ENCODE data around the gene SLC25A23.
"Not testable (repeated sequence)": the region's sequence is repeated elsewhere in the genome, so short reads cannot be mapped to it uniquely, and the experiment has no call there.

The SLC25A23 gene

DNA sequence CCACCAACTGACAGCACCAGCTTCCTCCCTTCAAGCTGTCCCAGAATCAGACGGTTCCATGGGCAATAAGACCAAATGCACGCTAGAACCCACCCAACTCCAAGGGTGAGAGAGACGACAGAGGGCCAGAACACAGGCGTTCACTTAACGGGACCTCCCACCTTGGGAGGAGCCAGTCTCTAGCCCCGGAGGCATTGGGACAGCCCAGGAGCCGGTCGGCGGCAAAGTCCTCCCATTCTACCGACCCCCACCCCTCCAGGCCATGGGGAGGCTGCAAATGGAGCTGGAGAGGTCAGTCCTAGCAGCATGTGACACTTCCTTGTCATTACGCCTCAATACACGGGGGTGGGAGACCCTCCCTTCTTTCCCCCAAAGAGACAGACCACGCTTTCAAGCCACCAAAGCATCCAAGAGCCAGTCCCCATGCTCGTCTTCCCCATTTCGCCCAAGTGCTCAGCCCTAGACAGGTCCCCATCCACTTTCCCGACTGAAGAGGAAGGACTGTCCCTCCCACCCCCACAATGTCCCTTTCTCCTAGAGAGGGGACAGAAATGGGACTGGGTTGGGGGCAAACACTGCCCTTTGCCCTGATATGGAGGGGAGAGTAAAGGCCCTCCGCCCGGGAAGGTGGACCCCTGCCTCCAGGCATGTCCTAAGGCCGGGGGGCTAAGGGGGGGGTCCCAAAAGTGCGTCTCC is 35.9 kb downstream of the SLC25A23 start:
- DNase-seq, result no peak

DNA sequence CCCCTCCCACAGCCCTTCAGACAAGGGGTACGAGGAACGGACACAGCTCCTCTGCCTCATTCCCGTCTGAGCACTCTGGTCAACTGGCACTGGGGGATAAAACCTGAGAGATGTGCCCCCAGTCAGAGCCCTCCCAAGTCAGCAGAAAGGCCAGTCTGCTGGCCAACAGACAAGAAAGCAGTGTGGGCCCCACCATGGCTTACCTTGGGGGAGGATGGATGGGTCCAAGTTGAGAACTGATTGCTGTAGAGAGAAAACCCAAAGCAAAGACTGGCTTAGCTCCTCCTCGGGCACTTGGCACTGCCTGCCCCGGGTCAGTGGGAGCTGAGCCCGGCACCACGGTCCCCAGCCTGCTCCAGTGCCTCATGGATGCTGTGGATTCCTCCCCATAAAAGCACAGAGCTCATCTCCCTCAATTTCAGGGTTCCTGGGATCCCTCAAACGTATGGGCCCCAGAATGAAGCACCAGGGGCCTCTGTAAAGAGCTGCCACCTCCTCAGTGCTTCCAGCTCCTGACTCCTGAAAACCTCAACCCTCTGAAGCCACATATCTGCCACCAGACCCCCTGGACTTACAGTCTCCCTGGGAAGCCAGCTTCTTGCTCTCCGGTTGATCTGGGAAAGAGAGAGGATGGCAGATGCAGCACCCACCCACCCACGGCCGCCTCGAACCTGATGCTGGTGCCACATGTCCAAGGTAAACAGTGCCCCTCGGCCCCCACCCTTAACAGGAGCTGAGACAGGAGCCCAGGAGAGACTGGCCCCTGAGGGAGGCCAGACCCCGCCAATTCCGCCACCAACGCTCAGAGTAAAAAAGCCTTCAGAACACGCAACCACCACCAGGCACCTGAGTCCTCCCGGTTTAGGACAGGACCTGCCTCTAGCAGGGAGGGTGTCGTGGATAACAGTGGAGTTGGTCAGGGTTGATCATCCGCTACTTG is 38.2 kb downstream of the SLC25A23 start:
- no peak for DNase-seq

DNA sequence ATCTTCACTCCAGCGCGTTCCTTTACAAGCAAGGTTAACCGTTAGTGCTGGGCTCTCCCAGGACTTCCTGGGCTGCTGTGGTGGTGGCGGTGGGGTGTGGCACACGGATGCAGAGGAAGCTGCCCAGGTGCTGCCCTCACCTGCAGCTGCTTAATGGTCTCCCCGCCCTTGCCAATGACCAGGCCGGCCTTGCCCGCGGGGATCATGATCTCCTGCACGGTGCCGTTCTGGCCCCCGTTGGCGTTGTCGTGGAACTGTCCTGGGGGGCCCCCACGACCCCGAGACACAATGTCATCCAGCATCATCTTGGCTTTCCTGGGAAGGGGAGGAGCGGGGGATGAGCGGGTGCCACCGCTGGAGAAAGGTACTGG is 41.0 kb downstream of the SLC25A23 start:
- no peak for DNase-seq

DNA sequence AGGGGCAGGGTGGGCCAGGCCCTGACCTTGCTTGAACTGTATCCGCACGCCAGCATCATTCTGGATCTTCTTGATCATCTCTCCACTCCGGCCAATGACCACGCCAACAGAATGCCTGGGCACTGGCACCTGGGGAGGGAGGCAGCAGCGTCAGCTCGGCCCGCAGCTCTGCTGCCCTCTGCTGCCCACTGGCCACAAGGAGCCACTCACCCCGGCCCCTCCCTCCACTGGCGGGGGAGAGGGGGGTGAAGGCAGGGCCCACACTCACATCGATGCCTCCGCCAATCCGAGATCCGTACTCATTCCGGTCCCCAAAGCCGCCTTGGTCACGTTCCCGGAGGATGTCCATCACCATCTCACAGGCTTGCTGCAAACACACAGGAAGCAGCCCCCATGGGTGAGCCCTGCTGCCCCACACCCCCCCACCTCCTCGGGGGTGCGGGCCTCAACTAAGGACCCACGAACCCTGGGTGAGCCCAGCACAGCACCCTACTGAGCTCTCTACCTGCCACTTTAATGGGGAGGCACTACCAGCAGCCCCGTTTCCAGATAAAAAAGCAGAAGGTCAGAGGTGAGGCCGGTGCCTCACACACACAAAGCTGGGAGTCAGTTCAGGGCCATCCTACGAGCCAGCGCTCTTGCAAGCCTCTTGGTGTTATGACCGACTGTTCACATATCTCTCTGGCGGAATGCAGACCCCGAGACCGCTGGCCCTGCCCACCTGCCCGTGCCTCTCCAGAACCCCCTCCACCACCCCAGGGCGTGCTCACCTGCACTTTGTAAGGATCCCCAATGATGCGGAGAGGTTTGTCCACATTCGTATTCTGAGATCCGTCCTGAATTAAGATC is 41.7 kb downstream of the SLC25A23 start:
- no peak for DNase-seq

DNA sequence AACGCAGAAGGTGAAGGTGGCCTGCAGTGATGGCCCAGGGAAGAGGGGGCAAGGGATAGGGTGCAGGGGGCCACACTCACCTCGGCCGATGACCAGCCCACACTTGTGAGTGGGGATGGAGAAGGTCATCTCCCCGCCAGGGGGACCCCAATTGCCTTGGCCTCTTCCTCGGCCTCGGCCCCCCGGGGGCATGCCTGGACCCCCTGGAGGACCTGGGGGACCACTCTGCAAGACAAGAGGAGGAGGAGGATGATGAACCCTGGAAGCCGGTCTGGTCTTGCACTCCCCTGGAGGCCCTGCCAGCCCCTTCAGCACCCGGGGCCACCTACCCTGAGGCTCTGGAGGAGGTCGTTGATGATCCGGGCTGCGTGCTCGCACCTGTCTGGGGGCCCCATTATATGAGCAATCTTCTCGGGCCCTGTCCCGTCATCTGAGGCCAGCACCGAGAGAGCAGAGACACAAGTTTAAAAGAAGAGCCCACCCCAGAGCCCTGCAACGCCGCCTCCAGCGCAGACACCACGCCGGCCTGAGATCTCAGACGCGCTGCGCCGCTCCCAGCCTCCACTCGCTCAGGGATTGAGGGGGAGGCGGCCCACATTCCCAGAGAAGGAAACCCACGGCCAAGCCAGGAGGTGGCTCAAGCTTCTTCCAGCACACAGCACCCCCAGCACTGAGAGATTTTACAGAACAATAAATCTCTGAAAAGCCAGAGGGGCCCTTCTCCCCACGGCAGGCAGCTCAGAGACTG is 42.8 kb downstream of the SLC25A23 start:
- DNase-seq, result no peak

DNA sequence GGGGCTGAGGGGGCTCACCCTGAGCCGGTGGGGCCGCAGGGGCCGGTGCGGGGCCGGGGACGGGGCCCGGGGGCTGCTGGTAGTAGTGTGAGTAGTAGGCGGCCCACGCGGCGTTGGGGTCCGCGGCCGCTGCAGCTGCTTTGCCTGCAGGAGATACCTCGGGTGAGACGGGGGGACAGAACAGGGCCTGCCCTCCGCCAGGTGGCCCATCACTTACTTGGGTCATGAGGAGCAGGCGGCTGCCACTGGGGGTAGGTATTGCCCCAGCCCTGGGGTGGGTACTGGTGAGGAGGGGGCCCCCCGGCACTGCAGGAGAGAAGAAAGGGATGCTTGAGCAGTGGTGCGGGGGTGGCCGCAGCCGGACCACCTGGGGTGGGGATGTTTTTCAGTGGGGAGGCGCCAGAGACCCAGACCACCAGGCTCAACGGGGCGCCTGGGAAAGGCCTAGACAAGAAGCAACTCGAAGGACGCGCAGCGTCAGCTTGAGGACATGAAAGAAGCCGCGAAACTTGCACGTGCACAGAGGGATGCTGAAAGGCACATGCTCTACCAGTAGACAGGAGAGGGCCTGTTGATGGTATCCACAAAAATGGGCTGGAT is 43.9 kb downstream of the SLC25A23 start:
- DNase-seq, result no peak

DNA sequence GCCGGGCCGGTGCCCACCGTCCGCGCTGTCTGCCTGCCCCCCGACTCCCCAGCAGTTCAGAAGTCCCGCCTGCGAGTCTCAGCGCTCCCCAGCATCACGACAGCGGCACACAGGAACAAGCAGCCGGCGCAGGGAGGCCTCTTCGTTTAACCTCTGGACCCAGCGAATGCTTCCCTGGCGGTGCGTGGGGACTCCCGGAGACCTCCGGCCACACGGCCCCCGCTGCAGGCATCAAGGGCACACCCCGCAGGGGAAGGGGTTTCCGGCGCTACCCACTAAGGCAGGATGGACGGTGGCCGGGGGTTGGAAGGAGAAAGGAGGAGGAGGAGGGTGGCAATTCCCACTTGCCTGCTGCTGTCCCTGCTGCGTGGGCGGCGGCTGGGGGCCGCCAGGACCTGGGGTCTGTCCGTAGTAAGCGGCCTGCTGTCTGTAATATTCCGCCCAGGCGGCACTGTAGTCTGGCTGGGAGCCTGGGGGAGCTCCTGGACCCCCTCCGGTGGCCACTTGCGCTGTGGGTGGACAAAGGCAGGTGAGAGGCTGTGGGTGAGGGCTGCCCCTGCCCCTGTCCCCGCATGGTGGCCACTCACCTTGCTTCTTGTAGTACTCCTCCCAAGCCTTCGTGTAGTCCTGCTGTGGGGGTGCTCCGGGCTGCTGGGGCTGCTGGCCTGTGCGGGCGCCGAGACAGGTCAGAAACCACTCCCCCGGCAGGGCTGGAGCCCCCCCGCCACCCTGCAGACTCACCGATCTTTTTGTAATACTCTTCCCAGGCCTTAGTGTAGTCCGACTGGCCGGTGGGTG is 44.6 kb downstream of the SLC25A23 start:
- no peak for DNase-seq

DNA sequence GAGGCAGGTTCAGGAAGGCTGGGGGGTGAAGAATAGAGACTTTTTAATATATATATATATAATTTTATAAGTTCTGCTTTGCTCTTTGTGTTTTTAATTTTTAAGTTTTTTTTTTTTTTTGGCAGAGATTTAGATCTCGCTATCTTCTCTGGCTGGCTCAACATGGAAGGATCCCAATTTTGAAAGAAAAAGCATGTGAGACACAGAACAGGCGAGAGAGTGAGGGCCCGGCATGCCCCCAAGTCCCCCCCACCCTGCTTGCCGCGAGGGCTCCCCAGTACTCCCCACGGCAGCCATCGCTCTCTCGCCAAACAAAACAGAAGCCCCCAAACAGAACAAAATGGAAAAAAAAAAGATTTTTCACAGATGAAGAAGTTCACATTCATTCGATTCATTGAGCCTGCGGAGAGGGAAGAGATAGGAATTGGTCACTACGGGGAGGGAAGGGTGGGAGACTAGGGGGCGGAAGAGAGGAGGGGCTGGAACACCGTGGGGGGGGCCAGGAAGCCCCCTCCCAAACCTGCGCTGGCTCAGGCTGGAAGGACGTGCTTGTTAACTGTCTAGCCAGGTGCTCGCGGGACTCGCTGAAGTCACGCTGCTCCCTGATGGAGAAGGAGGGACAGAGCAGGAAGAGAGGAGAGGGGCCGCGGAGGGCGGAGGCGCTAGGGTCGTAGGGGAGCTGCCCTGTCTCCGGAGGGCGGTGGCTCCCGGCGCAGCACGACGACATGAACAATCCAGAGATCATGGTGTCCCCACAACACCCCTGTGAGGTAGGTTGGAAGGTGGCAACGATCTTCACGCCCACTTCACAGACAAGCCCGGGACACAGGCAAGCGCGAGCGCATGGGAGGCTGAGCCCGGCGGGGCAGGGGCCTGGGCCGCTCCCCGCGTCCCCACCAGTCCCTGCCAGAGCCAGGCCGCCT is 45.6 kb downstream of the SLC25A23 start:
- DNase-seq, result no peak

DNA sequence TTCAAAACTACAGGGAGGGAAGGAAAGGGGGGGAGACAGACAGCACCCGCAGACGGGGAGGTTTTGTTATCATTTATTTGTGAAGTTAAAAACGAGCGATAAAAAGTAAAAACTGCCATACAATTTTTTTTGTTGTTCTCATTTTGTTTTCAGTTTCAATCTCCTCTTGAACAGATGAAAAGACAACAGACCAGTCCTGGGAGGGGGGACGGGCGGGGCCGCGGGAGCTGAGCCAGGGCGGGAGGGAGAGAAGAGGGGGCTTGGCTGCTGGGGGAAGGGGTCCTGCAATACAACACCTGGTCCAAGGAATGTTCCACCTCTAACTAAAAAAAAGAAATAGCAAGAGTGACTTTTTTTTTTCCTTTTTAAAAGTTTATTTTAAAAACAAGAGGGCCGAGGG is 46.3 kb downstream of the SLC25A23 start:
- no peak for DNase-seq

DNA sequence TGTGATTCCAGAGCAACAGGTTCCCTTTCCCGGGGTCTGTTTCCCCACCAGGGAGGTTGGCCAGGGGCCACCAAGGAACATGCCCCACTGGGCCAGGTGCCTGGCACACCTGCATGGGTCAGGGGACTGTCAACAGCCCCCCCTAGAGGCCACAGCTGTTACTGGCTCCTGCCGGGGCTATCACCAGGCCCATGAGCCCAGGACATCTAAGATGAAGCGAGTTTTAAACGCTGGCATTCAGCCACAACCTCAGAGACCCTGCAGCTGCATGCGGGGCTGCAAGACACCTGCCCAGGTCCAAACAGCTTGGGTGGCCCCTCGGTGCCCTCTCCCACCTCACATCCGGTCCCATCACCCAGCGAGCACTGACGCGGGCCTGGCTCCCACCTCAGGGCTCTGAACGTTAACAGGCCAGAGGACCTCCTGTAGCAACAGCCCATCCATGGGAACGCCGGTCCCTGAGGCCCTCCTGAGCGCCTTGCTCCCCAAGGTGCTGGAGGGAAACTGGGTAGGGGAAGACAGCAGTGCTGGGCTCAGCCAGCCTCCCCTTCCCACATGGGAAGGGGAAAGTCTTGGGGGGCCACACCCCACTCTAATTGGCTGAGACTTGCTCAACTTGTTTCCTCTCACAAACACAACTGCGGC is 47.0 kb downstream of the SLC25A23 start:
- DNase-seq, result no peak

DNA sequence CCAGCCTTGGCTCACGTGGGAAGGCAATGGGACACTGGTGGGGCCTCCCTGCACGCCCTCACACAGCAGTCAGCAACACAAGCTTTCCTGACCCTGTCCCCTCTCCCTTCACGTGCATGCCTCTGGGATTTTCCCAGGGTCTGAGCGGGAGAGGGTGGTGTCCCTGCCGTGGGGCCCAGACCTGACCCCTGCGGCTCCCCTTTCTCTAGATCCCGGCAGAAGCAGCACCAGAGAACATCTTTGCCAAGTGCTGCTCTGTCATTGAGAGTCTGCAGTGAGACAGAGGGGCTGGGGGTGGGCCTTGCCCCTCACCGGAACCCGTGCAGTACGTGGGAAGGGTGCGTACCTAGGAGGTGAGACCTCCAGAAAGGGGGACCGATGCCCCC is 47.5 kb downstream of the SLC25A23 start:
- no peak for DNase-seq

DNA sequence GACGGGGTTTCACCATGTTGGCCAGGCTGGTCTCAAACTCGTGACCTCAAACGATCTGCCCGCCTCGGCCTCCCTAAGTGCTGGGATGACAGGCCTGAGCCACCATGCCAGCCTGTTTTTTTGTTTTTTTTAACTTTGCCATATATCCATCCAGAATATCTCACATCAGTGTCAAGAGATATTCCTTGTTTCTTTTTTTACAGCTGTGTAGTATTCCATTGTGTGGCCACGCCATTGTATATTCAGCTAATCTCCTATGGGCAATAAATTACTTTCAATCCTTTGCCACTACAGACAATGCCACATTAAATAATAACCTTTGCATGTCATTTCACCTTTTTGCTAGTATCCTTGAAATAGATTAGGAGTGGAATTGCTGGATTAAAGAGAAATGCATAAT is 50.2 kb downstream of the SLC25A23 start:
- no peak for DNase-seq

DNA sequence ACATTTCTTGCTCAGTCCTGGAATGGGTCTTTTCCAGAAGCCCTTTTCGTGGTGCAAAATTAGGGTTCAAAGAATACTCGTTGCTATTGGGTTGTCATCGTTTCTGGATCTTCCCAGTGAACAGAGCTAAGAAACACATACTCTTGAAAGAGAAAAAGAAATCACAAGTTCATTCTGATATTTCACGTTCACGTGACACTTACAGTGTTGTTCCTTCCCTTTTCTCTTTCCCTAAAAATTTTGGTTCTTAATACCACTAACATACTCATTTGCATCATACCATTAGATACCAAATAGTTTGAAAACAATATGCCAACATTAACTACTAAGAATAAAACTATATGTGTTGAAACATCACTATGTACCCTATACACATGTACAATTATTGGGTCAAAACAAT is 53.2 kb downstream of the SLC25A23 start:
- DNase-seq, result no peak

DNA sequence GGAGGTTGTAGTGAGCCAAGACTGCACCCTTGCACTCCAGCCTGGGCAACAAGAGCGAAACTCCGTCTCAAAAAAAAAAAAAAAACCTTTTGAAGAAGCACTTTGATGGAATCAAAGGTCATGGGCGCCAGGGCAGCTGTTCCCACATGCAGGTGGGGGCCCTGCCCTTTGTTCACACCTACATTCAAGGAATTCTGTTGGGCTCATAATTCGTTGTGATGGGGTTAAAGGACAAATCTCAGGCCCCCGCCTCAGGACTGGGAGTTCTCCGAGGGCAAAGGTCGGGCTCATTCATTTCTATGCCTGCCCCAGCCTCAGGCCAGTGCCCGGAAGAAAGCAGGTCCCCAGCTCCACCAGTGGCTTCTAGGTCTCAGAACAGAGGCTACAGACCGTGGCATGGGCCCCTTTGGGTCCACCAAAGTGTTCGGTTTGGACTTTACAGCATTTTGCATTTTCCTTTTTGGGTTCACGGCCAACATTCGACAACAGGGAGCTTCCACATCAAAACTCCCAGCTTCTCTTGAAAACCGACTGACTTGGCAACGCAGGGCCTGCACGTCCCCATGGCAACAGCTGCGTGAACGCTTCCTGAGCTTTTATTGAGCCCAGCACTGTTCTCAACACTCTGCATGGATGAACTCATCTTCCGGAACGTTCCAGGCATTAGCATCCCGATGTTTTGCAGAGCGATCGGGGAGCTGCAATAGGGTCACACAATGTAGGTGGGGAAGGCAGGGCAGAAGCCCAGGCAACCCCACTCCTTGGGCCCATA is 56.6 kb downstream of the SLC25A23 start:
- DNase-seq, result no peak

DNA sequence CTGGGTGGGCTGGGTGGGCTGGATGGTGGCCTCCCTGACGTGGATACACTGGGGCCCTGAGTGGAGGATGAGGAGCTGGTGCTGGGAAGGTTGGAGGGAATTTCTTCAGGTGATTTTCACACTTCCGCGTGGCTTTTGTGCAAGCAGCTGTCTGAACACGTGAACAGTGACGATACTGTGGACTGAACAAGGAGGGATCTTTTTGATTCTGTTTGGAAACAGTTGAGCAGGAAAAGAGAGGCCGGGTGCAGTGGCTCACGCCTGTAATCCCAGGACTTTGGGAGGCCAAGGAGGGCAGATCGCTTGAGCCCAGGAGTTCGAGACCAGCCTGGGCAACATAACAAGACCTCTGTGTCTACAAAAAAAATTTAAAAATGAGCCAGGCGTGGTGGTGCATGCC is 57.5 kb downstream of the SLC25A23 start:
- DNase-seq, result no peak

DNA sequence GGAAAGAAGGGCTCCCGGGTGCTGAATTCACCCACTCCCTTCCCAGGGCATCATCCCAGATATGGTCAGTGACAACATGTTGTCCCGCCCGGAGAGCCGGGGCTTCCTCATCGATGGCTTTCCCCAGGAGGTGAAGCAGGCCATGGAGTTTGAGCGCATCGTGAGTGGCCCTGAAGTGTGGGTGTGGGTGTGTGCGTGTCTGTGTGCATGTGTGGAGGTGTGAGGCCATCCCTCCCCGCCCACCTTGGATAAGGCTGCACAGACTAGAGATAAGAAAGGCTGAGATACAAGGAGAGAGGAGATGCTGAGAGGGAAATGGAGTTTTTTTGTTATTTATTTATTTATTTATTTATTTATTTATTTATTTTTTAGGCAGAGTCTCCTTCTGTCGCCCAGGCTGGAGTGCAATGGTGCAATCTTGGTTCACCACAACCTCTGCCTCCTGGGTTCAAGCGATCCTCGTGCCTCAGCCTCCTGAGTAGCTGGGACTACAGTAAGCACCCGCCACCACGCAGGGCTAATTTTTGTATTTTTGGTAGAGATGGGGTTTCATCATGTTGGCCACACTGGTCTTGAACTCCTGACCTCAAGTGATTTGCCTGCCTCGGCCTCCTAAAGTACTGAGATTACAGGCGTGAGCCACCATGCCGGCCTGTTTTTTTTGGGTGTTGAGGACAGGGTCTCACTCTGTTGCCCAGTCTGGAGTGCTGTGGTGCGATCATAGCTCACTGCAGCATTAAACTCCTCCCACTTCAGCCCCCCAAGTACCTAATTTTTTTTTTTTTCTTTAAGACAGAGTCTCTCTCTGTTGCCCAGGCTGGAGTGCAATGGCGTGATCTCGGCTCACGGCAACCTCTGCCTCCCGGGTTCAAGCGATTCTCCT is 59.3 kb downstream of the SLC25A23 start:
- DNase-seq, result not testable (repeated sequence)

DNA sequence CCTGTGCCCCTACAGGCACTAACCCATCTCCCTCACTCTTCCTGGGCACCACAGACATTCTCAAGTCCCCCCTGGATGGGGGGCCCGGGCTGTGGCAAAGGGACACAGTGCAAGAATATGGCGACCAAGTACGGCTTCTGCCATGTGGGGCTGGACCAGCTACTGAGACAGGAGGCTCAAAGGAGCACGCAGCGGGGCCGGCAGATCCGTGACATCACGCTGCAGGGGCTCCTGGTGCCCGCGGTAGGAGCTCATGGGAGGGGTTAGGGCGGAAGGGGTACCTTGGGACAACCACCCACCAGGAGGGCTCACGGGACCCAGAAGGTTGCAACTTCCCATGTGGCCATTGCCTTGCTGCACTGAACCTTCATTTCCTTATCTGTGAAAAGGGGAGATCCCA is 63.3 kb downstream of the SLC25A23 start:
- no peak for DNase-seq

DNA sequence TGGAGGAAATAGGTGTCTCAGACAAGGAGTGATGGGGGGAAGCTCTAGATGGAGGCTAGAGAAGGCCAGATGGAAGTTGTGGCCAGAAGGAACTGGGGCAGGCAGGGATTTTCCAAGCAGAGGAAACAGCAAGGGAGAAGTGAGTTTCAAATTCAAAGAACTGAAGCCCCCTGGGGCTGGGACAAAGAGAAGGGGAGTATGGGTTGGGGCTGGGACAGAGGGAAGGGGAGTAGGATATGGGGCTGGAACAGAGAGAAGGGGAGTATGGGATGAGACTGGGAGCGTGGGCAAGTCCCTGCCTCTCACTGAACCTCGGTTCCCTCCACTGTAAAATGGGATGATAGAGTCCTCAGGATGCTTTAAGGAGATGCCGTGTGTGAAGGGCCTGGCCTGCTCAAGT is 64.8 kb downstream of the SLC25A23 start:
- no peak for DNase-seq

All from SIG-M5 (cell line).